SU-DHL-6 (cell line): ENCODE measurements around the gene CDH13.

Source experiments
- H2AFZ ChIP-seq: fragments of 200-600 bp; sonication (generic); 2 replicates; pipeline ENCODE4 v1.6.1; 2014; ENCODE audit warnings: low read depth, mild to moderate bottlenecking, moderate library complexity, mixed read lengths, antibody characterized with exemption, low read length; ENCODE audit not compliant: severe bottlenecking
- H3F3A ChIP-seq: fragments of 200-600 bp; shearing (Covaris generic); 2 replicates; pipeline ENCODE4 v1.6.0; 2016; ENCODE audit warnings: antibody characterized with exemption, mild to moderate bottlenecking; ENCODE audit not compliant: insufficient read depth
- H3K27ac ChIP-seq: fragments of 200-600 bp; sonication (generic); 2 replicates; pipeline ENCODE4 v1.5.1; 2016; ENCODE audit warnings: low read depth, mild to moderate bottlenecking, low read length, moderate library complexity, mixed read lengths
- H3K27me3 ChIP-seq: fragments of 200-600 bp; sonication (generic), shearing (Covaris generic); 2 replicates; pipeline ENCODE4 v1.6.0; 2014; ENCODE audit warnings: mild to moderate bottlenecking, low read length
- H3K36me3 ChIP-seq: fragments of 200-600 bp; sonication (generic); 2 replicates; pipeline ENCODE4 v1.6.1; 2014; ENCODE audit warnings: mild to moderate bottlenecking, low read length, mixed read lengths
- H3K4me2 ChIP-seq: fragments of 300-600, 200-600 bp; shearing (Covaris generic), sonication (generic); 2 replicates; pipeline ENCODE4 v1.6.0; 2014; ENCODE audit warnings: low read length, low read depth, mild to moderate bottlenecking; ENCODE audit not compliant: poor library complexity, severe bottlenecking
- H3K4me3 ChIP-seq: fragments of 200-600 bp; sonication (generic); 2 replicates; pipeline ENCODE4 v1.5.1; 2014; ENCODE audit warnings: antibody characterized with exemption, low read length, mild to moderate bottlenecking, mixed read lengths; ENCODE audit not compliant: insufficient read depth, poor library complexity, severe bottlenecking
- H3K79me2 ChIP-seq: fragments of 200-600 bp; sonication (generic); 2 replicates; pipeline ENCODE4 v1.6.1; 2014; ENCODE audit warnings: mild to moderate bottlenecking, low read length, moderate library complexity; ENCODE audit not compliant: insufficient read depth
- H3K9ac ChIP-seq: fragments of 200-600 bp; sonication (generic); 2 replicates; pipeline ENCODE4 v1.7.0; 2014; ENCODE audit warnings: mild to moderate bottlenecking, low read length
- H3K9me2 ChIP-seq: fragments of 200-600 bp; sonication (generic); replicated peaks from 2 replicates; pipeline ENCODE4 v1.6.1; 2014; ENCODE audit warnings: low read length; ENCODE audit not compliant: insufficient read depth
- H3K9me3 ChIP-seq: fragments of 200-600 bp; sonication (generic); 2 replicates; pipeline ENCODE4 v1.6.1; 2014; ENCODE audit warnings: low read length, mixed read lengths; ENCODE audit not compliant: insufficient read depth
- H4K20me1 ChIP-seq: fragments of 200-600 bp; sonication (generic); 2 replicates; pipeline ENCODE4 v1.6.1; 2014; ENCODE audit warnings: low read depth, mild to moderate bottlenecking, antibody characterized with exemption, low read length, moderate library complexity, mixed read lengths
- EZH2phosphoT487 ChIP-seq: fragments of 200-600 bp; sonication (generic), shearing (Covaris generic); conservative IDR thresholded peaks from 2 replicates; pipeline ENCODE4 v1.6.1; 2018; ENCODE audit warnings: mild to moderate bottlenecking, antibody characterized with exemption, low read length, moderate library complexity, mixed read lengths
- TF ChIP-seq, protein P1 (sequence below): fragments of 200-600 bp; sonication (generic); IDR thresholded peaks from one replicate; pipeline ENCODE4 v1.5.1; 2017; ENCODE audit warnings: antibody characterized with exemption, mild to moderate bottlenecking, low read length, moderate library complexity; ENCODE audit not compliant: insufficient read depth, poor library complexity, severe bottlenecking

CDH13 gene

GRCh38 chr16:83623892-83624291 is 997.1 kb downstream of the CDH13 start:
- no peaks in the 10 kb centered on the region for H3F3A ChIP-seq
- no peak overlapping the region for H3K4me2 ChIP-seq
- H3K79me2 ChIP-seq = no peaks in the 10 kb centered on the region
- no peaks in the 10 kb centered on the region for H3K36me3 ChIP-seq
- H3K9me2 ChIP-seq = no peaks in the 10 kb centered on the region
- H3K27me3 ChIP-seq = no peaks in the 10 kb centered on the region
- H4K20me1 ChIP-seq = no peaks in the 10 kb centered on the region
- H2AFZ ChIP-seq = no peak overlapping the region
- H3K9me3 ChIP-seq = no peaks in the 10 kb centered on the region
- no peak overlapping the region for H3K9ac ChIP-seq
- H3K4me3 ChIP-seq = no peak overlapping the region
- no peak overlapping the region for H3K27ac ChIP-seq
- TF ChIP-seq, protein P1, sequence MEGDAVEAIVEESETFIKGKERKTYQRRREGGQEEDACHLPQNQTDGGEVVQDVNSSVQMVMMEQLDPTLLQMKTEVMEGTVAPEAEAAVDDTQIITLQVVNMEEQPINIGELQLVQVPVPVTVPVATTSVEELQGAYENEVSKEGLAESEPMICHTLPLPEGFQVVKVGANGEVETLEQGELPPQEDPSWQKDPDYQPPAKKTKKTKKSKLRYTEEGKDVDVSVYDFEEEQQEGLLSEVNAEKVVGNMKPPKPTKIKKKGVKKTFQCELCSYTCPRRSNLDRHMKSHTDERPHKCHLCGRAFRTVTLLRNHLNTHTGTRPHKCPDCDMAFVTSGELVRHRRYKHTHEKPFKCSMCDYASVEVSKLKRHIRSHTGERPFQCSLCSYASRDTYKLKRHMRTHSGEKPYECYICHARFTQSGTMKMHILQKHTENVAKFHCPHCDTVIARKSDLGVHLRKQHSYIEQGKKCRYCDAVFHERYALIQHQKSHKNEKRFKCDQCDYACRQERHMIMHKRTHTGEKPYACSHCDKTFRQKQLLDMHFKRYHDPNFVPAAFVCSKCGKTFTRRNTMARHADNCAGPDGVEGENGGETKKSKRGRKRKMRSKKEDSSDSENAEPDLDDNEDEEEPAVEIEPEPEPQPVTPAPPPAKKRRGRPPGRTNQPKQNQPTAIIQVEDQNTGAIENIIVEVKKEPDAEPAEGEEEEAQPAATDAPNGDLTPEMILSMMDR = no peak
- no peak for TF ChIP-seq EZH2phosphoT487

DNA sequence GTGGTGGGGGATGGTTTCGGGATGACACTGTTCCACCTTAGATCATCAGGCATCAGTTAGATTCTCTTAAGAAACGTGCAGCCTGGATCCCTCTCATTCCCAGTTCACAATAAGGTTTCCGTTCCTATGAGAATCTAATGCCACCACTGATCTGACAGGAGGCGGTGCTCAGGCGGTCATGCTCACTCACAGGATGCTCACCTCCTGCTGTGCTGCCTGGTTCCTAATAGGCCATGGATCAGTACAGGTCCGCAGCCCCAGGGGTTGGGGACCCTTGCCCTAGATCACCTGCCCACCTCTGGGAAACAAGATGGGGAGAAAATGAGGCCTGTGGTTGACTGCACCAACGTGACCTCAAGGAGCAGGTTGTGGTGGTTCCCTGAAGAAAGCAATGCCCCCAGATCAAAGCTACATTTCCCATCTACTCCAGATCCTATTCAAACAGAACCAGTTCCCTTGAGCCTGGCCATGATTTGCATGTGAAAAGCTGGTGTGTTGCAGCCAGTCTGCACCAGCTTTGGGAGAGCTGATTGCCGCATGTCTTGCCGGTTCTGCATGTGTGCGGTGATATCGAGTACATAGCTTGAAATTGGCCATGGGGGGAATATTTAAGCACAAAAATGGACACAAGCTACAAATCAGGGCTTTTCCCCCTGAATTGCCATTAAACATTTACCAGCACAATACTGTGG is 997.8 kb downstream of the CDH13 start:
- H2AFZ ChIP-seq = no peak overlapping the region
- H3K79me2 ChIP-seq = no peaks in the 10 kb centered on the region
- no peak overlapping the region for H3K9ac ChIP-seq
- no peak overlapping the region for H3K4me2 ChIP-seq
- no peak overlapping the region for H3K27ac ChIP-seq
- H3K27me3 ChIP-seq = no peaks in the 10 kb centered on the region
- no peaks in the 10 kb centered on the region for H3K9me2 ChIP-seq
- no peak overlapping the region for H3K4me3 ChIP-seq
- H3K9me3 ChIP-seq = no peaks in the 10 kb centered on the region
- no peak for TF ChIP-seq EZH2phosphoT487
- TF ChIP-seq, protein P1 = no peak
- H3F3A ChIP-seq = no peaks in the 10 kb centered on the region
- H3K36me3 ChIP-seq = no peaks in the 10 kb centered on the region
- no peaks in the 10 kb centered on the region for H4K20me1 ChIP-seq

- Histone ChIP-seq H3K27ac (no peak overlapping the region), H3K4me3 (no peak overlapping the region), H3K4me2 (no peak overlapping the region), H3K9me2 (no peaks in the 10 kb centered on the region), H3F3A (no peaks in the 10 kb centered on the region), H2AFZ (no peak overlapping the region), H4K20me1 (no peaks in the 10 kb centered on the region), H3K9me3 (no peaks in the 10 kb centered on the region), H3K27me3 (no peaks in the 10 kb centered on the region), H3K9ac (no peak overlapping the region), H3K79me2 (no peaks in the 10 kb centered on the region), H3K36me3 (no peaks in the 10 kb centered on the region)
- TF ChIP-seq, protein P1 = no peak
- no peak for TF ChIP-seq EZH2phosphoT487
Observed at GRCh38 chr16:83626204-83626603, 999.4 kb downstream of the CDH13 start.
